Effector memory CD4-positive, alpha-beta T cell (primary cell): ENCODE results near the gene SWAP70.

ENCODE experiments used
- DNase-seq, 3 donors: peaks; one replicate each; pipeline ENCODE4 v3.0.0-alpha.2; 2020
- H3K27ac ChIP-seq: 2 replicates; pipeline ENCODE4 v1.7.0; 2013; ENCODE audit warnings: mild to moderate bottlenecking, low read length, moderate library complexity; ENCODE audit not compliant: insufficient read depth, poor library complexity, severe bottlenecking
- H3K27me3 ChIP-seq: replicated peaks from 2 replicates; pipeline ENCODE4 v1.7.0; 2013; ENCODE audit warnings: mild to moderate bottlenecking, low read length; ENCODE audit not compliant: insufficient read depth, control insufficient read depth, poor library complexity, severe bottlenecking
- H3K36me3 ChIP-seq: 2 replicates; pipeline ENCODE4 v1.7.0; 2013; ENCODE audit warnings: mild to moderate bottlenecking, low read length, moderate library complexity; ENCODE audit not compliant: control insufficient read depth, insufficient read depth
- H3K4me1 ChIP-seq: 2 replicates; pipeline ENCODE4 v1.7.0; 2013; ENCODE audit warnings: low read length, mild to moderate bottlenecking; ENCODE audit not compliant: control insufficient read depth, insufficient read depth, poor library complexity, severe bottlenecking
- H3K4me3 ChIP-seq: 2 replicates; pipeline ENCODE4 v1.7.0; 2013; ENCODE audit warnings: low read length, low read depth, mild to moderate bottlenecking; ENCODE audit not compliant: insufficient read depth, poor library complexity, severe bottlenecking
- H3K9me3 ChIP-seq: 2 replicates; pipeline ENCODE4 v1.7.0; 2013; ENCODE audit warnings: mild to moderate bottlenecking, low read length, moderate library complexity; ENCODE audit not compliant: control insufficient read depth

SWAP70 gene

DNA sequence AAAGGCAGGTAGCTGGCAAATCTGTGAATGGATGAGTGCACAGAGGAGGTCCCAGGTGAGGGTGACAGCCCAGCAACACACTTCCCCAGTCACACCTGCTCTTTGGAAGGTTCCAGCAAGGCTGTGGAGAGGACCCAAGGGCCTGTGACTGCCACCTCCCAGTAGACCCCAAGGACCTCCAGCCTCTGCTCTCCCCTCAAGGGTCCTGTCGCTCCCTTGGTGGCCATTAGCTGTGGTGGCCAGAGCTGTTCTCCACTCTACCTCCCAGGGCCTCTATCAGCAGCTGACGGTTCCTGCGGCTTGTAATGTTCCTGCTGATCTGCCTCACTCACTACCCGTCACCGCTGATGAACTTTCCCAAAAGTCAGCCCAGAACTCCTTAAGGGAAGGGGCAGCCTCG is 93.0 kb downstream of the SWAP70 start:
- no peak overlapping the region for H3K27ac ChIP-seq

GRCh38 chr11:9757809-9758636 is 94.1 kb downstream of the SWAP70 start:
- Histone ChIP-seq H3K27me3 (no peaks in the 10 kb centered on the region), H3K4me1 (peaks cover 20% of the 10 kb centered on the region), H3K27ac (peak overlapping the region; percentile 73), H3K4me3 (peak overlapping the region; percentile 70), H3K36me3 (no peaks in the 10 kb centered on the region), H3K9me3 (no peaks in the 10 kb centered on the region)
- peak; percentile 84 to 90 (median 89) for DNase-seq

More for the DNA sequence above, 93.0 kb downstream of the SWAP70 start:
- H3K27me3 ChIP-seq, result no peaks in the 10 kb centered on the region
- H3K4me3 ChIP-seq, result no peak overlapping the region
- H3K9me3 ChIP-seq, result no peaks in the 10 kb centered on the region
- DNase-seq, result no peak
- no peaks in the 10 kb centered on the region for H3K36me3 ChIP-seq
- H3K4me1 ChIP-seq, result peaks cover 20% of the 10 kb centered on the region

GRCh38 chr11:9758637-9759518 is 95.0 kb downstream of the SWAP70 start:
- DNase-seq, result peak in 2 of 3 donors; percentile 19 to 32
- H3K27me3 ChIP-seq, result no peaks in the 10 kb centered on the region
- peaks cover 20% of the 10 kb centered on the region for H3K4me1 ChIP-seq
- no peaks in the 10 kb centered on the region for H3K36me3 ChIP-seq
- H3K9me3 ChIP-seq, result no peaks in the 10 kb centered on the region
- peak overlapping the region; percentile 70 for H3K4me3 ChIP-seq
- H3K27ac ChIP-seq, result peak overlapping the region; percentile 48

DNA sequence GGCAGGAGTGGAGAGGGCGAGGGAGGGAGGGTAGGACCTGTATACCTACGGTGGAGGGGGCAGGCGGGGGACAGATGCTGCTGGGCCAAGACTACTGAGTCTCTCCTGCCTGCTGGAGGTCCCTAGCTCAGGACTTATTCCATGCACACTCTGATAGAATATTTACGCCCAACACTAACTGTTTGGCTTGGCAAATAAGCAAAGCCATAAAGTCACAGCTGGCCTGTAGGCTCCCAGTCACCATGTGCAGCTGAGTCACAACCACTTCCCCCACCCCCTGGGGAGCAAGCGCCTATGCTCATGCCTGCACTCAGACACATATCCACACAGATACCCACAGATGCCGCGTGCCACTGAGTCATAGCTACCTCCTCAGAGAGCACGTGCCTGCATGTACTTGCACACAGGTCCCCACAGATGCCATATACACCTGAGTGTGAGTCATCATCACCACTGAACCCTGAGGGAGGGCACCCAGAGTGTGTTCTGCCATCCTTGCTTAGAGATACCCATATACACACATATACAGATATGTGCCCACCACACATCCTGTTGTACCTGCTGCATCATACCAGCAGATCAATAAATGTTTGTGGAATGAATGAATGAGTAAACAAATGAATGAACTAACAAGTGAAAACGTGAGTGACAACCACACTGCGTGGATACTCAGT is 95.8 kb downstream of the SWAP70 start:
- DNase-seq, result peak; percentile 59 to 81 (median 80)

DNA sequence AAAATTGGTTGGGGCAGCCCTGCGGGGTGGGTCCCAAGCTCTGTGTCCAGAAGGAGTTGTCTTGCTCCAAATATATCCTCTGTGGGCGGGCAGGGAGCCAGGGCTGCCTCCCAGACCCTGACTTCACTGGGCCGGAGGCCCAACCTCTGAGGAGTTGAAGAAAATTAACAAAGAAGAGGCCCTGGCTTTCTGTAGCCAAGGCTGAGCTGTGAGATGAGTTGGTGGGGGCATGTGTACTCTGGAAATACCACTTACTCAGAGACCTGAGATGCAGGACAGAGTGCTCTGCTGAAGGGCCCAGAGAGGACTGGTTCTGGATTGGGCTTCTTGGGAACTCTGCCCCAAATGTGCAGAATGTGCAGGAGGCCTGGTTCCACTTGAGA is 96.3 kb downstream of the SWAP70 start:
- H3K27me3 ChIP-seq, result no peaks in the 10 kb centered on the region
- peaks cover 20% of the 10 kb centered on the region for H3K4me1 ChIP-seq
- H3K27ac ChIP-seq, result no peak overlapping the region
- H3K4me3 ChIP-seq, result no peak overlapping the region
- DNase-seq, result no peak
- no peaks in the 10 kb centered on the region for H3K36me3 ChIP-seq
- H3K9me3 ChIP-seq, result no peaks in the 10 kb centered on the region

More for the DNA sequence above, 95.8 kb downstream of the SWAP70 start:
- Histone ChIP-seq H3K4me1 (peaks cover 20% of the 10 kb centered on the region), H3K27me3 (no peaks in the 10 kb centered on the region), H3K27ac (no peak overlapping the region), H3K9me3 (no peaks in the 10 kb centered on the region), H3K4me3 (no peak overlapping the region), H3K36me3 (no peaks in the 10 kb centered on the region)

- Histone ChIP-seq H3K27ac (no peak overlapping the region), H3K4me3 (no peak overlapping the region), H3K4me1 (peaks cover 20% of the 10 kb centered on the region), H3K9me3 (no peaks in the 10 kb centered on the region), H3K36me3 (no peaks in the 10 kb centered on the region), H3K27me3 (no peaks in the 10 kb centered on the region)
- DNase-seq, result no peak
Measured at GRCh38 chr11:9761441-9761945, 97.6 kb downstream of the SWAP70 start.

DNA sequence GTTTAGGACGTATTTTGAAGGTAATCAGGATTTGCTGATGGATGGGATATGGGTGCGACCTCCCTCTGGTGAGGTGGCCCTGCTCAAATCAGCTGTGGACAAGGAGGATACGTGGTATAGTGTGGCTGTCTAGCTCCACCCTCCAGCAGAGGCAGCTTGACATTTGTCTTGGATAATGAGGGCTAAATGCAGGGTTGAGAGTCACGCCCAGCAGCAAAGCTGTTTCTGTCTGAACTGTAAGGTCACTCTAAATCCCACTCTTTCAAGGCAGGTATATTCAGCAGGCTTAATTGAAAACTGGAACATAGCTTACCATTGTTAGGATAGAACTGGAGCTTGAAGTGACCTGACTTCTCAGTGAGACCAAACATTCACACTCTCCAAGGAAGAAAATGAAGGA is 98.7 kb downstream of the SWAP70 start:
- no peaks in the 10 kb centered on the region for H3K27me3 ChIP-seq
- peaks cover 19% of the 10 kb centered on the region for H3K4me1 ChIP-seq
- no peak overlapping the region for H3K27ac ChIP-seq
- no peaks in the 10 kb centered on the region for H3K36me3 ChIP-seq
- no peak overlapping the region for H3K4me3 ChIP-seq
- no peak for DNase-seq
- H3K9me3 ChIP-seq, result no peaks in the 10 kb centered on the region

GRCh38 chr11:9763301-9763700 is 99.4 kb downstream of the SWAP70 start:
- Histone ChIP-seq H3K4me1 (peaks cover 13% of the 10 kb centered on the region), H3K36me3 (no peaks in the 10 kb centered on the region), H3K4me3 (no peak overlapping the region), H3K27ac (no peak overlapping the region), H3K27me3 (no peaks in the 10 kb centered on the region), H3K9me3 (no peaks in the 10 kb centered on the region)
- no peak for DNase-seq

DNA sequence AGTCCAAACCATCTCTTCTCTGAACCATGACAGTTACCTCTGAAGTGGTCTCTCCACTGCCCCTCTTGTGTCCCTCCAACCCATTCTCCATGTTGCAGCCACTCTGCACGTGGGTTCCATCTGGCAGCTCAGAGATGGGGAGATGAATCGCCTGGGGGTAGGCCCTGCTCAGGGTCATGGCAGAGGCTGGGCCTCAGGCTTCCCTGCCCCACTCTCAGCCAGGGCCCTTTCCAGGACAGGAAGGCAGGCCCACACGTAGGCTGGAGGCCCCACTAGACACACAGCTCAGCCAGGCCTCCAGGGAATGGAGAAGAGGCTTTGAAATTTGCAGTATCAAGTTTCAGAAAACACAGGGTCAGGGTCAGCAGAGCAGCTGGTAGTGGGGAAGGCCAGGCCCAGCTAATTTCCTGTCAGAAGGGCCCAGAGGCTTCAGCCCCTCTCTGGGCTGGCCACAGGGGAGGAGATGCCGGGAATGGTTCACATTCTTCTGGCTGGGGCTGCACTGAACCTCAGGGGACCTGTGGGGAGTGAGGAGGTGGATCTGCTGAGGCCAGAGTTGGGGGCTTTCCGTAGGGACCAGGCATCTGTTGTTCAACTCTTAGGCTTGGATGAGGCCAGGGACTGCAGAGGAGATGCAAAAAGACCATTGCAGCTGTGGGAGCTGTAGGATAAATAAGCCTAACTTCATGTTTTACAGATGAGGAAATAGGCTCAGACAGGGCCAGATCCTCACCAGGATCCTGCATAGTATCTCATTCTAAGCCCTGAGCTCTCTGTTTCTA is 101.6 kb downstream of the SWAP70 start:
- H3K27ac ChIP-seq, result no peak overlapping the region
- H3K9me3 ChIP-seq, result no peaks in the 10 kb centered on the region
- H3K27me3 ChIP-seq, result no peaks in the 10 kb centered on the region
- no peaks in the 10 kb centered on the region for H3K4me1 ChIP-seq
- no peaks in the 10 kb centered on the region for H3K36me3 ChIP-seq
- no peak for DNase-seq
- H3K4me3 ChIP-seq, result no peak overlapping the region
